K562 (cell line): ENCODE measurements around the gene QRICH1. TPM values are rescaled to one million over a fixed set of nuclear protein-coding genes. Genes with fewer than 3 reads are reported as not detected.

ENCODE experiments used
- ASH1L ChIP-seq: fragments of 450-650 bp; IDR thresholded peaks from 2 replicates; pipeline ENCODE4 v1.6.1; 2018; ENCODE audit warnings: borderline replicate concordance, mild to moderate bottlenecking, low read depth; ENCODE audit not compliant: partially characterized antibody
- BRCA1 ChIP-seq, 2 experiments: fragments of 450-650 bp in 1 of 2; sonication (generic) in 1 of 2; formaldehyde crosslinking in 1 of 2; IDR thresholded peaks; 2 replicates each; pipeline versions ENCODE4 v1.5.0 to v1.6.1; 2017 to 2020; ENCODE audit warnings: mild to moderate bottlenecking in 1 of 2, missing genetic modification reagents in 1 of 2
- BRD9 ChIP-seq: fragments of 450-650 bp; IDR thresholded peaks from 2 replicates; pipeline ENCODE4 v1.6.1; 2018; ENCODE audit warnings: low read depth; ENCODE audit not compliant: partially characterized antibody
- CGGBP1 ChIP-seq: fragments of 250-450 bp; sonication (Bioruptor Pico); IDR thresholded peaks from 2 replicates; pipeline ENCODE4 v1.9.0; 2021; ENCODE audit warnings: mild to moderate bottlenecking
- FIP1L1 ChIP-seq: fragments of 200-400 bp; formaldehyde crosslinking; IDR thresholded peaks from 2 replicates; pipeline ENCODE4 v1.6.1; 2018; ENCODE audit warnings: mild to moderate bottlenecking, low read depth, low read length; ENCODE audit not compliant: poor library complexity, severe bottlenecking
- GATAD2A ChIP-seq: fragments of 450-650 bp; IDR thresholded peaks from 2 replicates; pipeline ENCODE4 v1.6.1; 2017
- HMGXB4 ChIP-seq: sonication (generic); formaldehyde crosslinking; IDR thresholded peaks from 2 replicates; pipeline ENCODE4 v1.8.1; 2023; ENCODE audit warnings: mild to moderate bottlenecking, missing genetic modification reagents
- KLF10 ChIP-seq: fragments of 250-450 bp; sonication (Bioruptor Pico); IDR thresholded peaks from 2 replicates; pipeline ENCODE4 v1.6.1; 2021; ENCODE audit warnings: matching md5 sums
- MEF2D ChIP-seq: conservative IDR thresholded peaks from 2 replicates; pipeline ENCODE4 v1.6.1; 2016; ENCODE audit warnings: low read depth, missing genetic modification characterization, missing compliant biosample characterization
- MYBL2 ChIP-seq, 2 experiments: fragments of 450-650 bp in 1 of 2; sonication (generic) in 1 of 2; formaldehyde crosslinking in 1 of 2; IDR thresholded peaks; 2 replicates each; pipeline versions ENCODE4 v1.6.1 to v1.8.1; 2017 to 2022; ENCODE audit warnings: borderline replicate concordance in 1 of 2, inconsistent platforms in 1 of 2, low read depth in 1 of 2, mild to moderate bottlenecking in 1 of 2, missing genetic modification reagents in 1 of 2, moderate library complexity in 1 of 2
- NFATC3 ChIP-seq: fragments of 450-650 bp; IDR thresholded peaks from 2 replicates; pipeline ENCODE4 v1.6.1; 2017; ENCODE audit warnings: mild to moderate bottlenecking
- NFXL1 ChIP-seq: fragments of 450-650 bp; formaldehyde crosslinking; IDR thresholded peaks from 2 replicates; pipeline ENCODE4 v1.4.0; 2021; ENCODE audit warnings: mild to moderate bottlenecking
- PATZ1 ChIP-seq: fragments of 250-450 bp; sonication (Bioruptor Pico); IDR thresholded peaks from 2 replicates; pipeline ENCODE4 v1.5.0; 2020; ENCODE audit warnings: mild to moderate bottlenecking, borderline replicate concordance
- POLR2B ChIP-seq: fragments of 450-650 bp; IDR thresholded peaks from 2 replicates; pipeline ENCODE4 v1.6.1; 2018; ENCODE audit warnings: low read depth; ENCODE audit not compliant: partially characterized antibody
- SP2 ChIP-seq: IDR thresholded peaks from 2 replicates; pipeline ENCODE4 v1.6.1; 2011; ENCODE audit warnings: mild to moderate bottlenecking, low read depth, low read length, moderate library complexity; ENCODE audit not compliant: poor library complexity, severe bottlenecking; ENCODE audit errors: extremely low read depth
- TEAD2 ChIP-seq: fragments of 450-650 bp; IDR thresholded peaks from 2 replicates; pipeline ENCODE4 v1.6.1; 2016; ENCODE audit warnings: missing genetic modification characterization, control low read depth, missing compliant biosample characterization
- U2AF2 ChIP-seq: fragments of 200-400 bp; formaldehyde crosslinking; optimal IDR thresholded peaks from 2 replicates; pipeline ENCODE3; 2017; ENCODE audit warnings: low read depth, mild to moderate bottlenecking, low read length
- YBX1 ChIP-seq: fragments of 450-650 bp; IDR thresholded peaks from 2 replicates; pipeline ENCODE4 v1.7.1; 2016; ENCODE audit warnings: mild to moderate bottlenecking
- ZC3H11A ChIP-seq: IDR thresholded peaks from 2 replicates; pipeline ENCODE4 v1.6.1; 2012; ENCODE audit warnings: low read depth, low read length, improper control_type of control experiment
- ZNF175 ChIP-seq: fragments of 200-800 bp; sonication (Bioruptor generic); IDR thresholded peaks from 2 replicates; pipeline ENCODE4 v1.6.1; 2016; ENCODE audit warnings: low read depth, mild to moderate bottlenecking, missing genetic modification characterization, missing compliant biosample characterization
- ZNF23 ChIP-seq: fragments of 250-450 bp; sonication (Bioruptor Pico); IDR thresholded peaks from 2 replicates; pipeline ENCODE4 v1.4.0; 2020; ENCODE audit warnings: mild to moderate bottlenecking
- ZNF24 ChIP-seq: fragments of 450-650 bp; IDR thresholded peaks from 2 replicates; pipeline ENCODE4 v1.6.1; 2016
- ZNF740 ChIP-seq, 3 experiments: fragments of 200-800 bp in 1 of 3; sonication (Bioruptor generic) in 1 of 3; sonication (generic) in 1 of 3; formaldehyde crosslinking in 1 of 3; IDR thresholded peaks; 2 replicates each; pipeline versions ENCODE4 v1.6.1 to v1.8.0; 2016 to 2022; ENCODE audit warnings: mild to moderate bottlenecking in 2 of 3, missing compliant biosample characterization in 2 of 3, missing genetic modification characterization in 2 of 3, missing genetic modification reagents in 1 of 3
- ZNF77 ChIP-seq: fragments of 250-450 bp; sonication (Bioruptor Pico); IDR thresholded peaks from 2 replicates; pipeline ENCODE4 v1.5.0; 2020
- polyA plus RNA-seq, 8 experiments: library from polyadenylated mRNA; depleted of rRNA in 4 of 8; stranded (reverse) in 5 of 8; unstranded in 3 of 8; fragments of >200 nt; fragmentation: Nextera tagmentation in 2 of 8; fragmentation: Illumina TruSeq in 1 of 8; extraction: Ambion mirVana in 2 of 8; extraction: Trizol in 1 of 8; gene quantifications; 2 replicates each; pipeline versions ENCODE4 v1.2.1 to v1.2.3, GENCODE V29; 2011 to 2014; ENCODE audit warnings: inconsistent platforms in 1 of 8, missing spikeins in 1 of 8
- total RNA-seq, 7 experiments: library from RNA; depleted of rRNA in 6 of 7; stranded (reverse); fragments of >200 nt in 6 of 7; fragmentation: Illumina TruSeq in 2 of 7; extraction: Trizol in 2 of 7; gene quantifications; 2 replicates each; pipeline versions ENCODE4 v1.2.1 to v1.2.3, GENCODE V29; 2011 to 2021; ENCODE audit warnings: low replicate concordance in 1 of 7

The QRICH1 gene
- total and polyA plus RNA-seq, 9 of the 15 experiments (the other 6 are each of a cell fraction or from before 2014, with no cell fraction given) = 20.1 to 99.2 (median 56.7) TPM

GRCh38 chr3:49017971-49018706, 75.7 kb downstream of the QRICH1 start, which contains the start of gene DALRD3 (continued):
- TF ChIP-seq SP2 (no peak), POLR2B (no peak), YBX1 (no peak), HMGXB4 (no peak), NFATC3 (no peak), KLF10 (CRISPR knock-in tag) (no peak), BRD9 (no peak), ZNF24 (no peak), U2AF2 (no peak), GATAD2A (no peak), NFXL1 (no peak), MEF2D (tag) (no peak), CGGBP1 (CRISPR knock-in tag) (no peak), FIP1L1 (peak; percentile 81), ZC3H11A (no peak), PATZ1 (CRISPR knock-in tag) (no peak), ZNF175 (CRISPR knock-in tag) (no peak), ZNF23 (CRISPR knock-in tag) (no peak), MYBL2 (IDR thresholded peaks at IDR 0.05; ENCODE audit: low read depth) (no peak), MYBL2 (CRISPR knock-in tag; IDR thresholded peaks at IDR 0.05; ENCODE audit: borderline replicate concordance) (no peak), ZNF740 (CRISPR knock-in tag; IDR thresholded peaks at IDR 0.05) (no peak), ZNF740 (tag; IDR thresholded peaks at IDR 0.05) (no peak), ASH1L (no peak), TEAD2 (tag) (no peak), BRCA1 (IDR thresholded peaks at IDR 0.05) (no peak), BRCA1 (CRISPR knock-in tag; IDR thresholded peaks at IDR 0.05) (no peak), ZNF77 (0 out of 2 replicates have a peak, but pooled peaks have one; percentile 67)
